Coronary artery (tissue), 2 donors: ENCODE results near the gene CD84.
"Not testable (repeated sequence)": the region's sequence is repeated elsewhere in the genome, so short reads cannot be mapped to it uniquely, and the experiment has no call there.

Source experiments
- DNase-seq: peaks from one replicate; pipeline ENCODE4 v3.0.0-alpha.2; 2017; ENCODE audit warnings: low spot score
- H3K27ac ChIP-seq, 2 donors: fragments of 200-600 bp; sonication (generic); one replicate each; pipeline ENCODE4 v1.5.1; 2016 to 2019
- H3K4me3 ChIP-seq: fragments of 200-600 bp; sonication (generic); 2 replicates; pipeline ENCODE4 v1.5.1; 2016; ENCODE audit warnings: mild to moderate bottlenecking, moderate library complexity
- TF ChIP-seq, protein P1 (sequence below): fragments of 200-600 bp; sonication (generic); IDR thresholded peaks from one replicate; pipeline ENCODE4 v1.5.1; 2019; ENCODE audit warnings: antibody characterized with exemption

CD84 gene

DNA sequence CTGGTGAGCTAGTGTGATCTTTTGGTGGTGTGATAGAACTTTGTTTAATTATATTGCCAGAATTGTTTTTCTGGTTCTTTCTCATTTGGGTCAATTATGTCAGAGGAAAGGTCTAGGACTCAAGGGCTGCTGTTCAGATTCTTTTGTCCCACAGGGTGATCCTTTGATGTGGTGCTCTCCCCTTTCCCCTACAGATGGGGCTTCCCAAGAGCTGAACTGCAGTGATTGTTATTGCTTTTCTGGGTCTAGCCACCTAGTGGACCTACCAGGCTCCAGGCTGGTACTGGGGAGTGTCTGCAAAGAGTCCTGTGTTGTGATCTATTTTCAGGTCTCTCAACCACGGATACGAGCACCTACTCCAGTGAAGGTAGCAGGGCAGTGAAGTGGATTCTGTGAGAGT lies 25.9 kb upstream of the CD84 start:
- H3K4me3 ChIP-seq, result no peak overlapping the region
- no peak for DNase-seq
- TF ChIP-seq, protein P1, sequence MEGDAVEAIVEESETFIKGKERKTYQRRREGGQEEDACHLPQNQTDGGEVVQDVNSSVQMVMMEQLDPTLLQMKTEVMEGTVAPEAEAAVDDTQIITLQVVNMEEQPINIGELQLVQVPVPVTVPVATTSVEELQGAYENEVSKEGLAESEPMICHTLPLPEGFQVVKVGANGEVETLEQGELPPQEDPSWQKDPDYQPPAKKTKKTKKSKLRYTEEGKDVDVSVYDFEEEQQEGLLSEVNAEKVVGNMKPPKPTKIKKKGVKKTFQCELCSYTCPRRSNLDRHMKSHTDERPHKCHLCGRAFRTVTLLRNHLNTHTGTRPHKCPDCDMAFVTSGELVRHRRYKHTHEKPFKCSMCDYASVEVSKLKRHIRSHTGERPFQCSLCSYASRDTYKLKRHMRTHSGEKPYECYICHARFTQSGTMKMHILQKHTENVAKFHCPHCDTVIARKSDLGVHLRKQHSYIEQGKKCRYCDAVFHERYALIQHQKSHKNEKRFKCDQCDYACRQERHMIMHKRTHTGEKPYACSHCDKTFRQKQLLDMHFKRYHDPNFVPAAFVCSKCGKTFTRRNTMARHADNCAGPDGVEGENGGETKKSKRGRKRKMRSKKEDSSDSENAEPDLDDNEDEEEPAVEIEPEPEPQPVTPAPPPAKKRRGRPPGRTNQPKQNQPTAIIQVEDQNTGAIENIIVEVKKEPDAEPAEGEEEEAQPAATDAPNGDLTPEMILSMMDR, result no peak
- H3K27ac ChIP-seq, result no peak overlapping the region

DNA sequence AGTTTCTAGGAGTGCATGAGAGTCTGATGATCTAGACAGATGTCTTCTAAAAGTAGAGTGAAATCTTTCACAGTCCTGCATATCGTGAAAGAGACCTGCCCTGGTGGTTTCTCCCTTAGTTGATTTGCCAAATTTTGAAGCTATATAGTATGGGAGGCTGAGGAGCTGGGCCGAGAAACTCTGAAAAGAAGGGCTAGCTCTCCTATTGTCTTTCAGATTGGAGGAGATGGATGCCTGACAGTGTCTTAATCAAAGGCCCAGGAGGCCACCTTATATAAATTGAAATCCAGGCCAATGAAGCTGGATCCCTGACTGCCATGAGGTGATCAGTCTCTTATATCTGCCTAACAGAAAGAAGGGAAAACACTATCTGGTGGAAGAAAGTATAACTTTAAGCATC lies 18.4 kb upstream of the CD84 start:
- H3K27ac ChIP-seq, result no peak overlapping the region
- no peak overlapping the region for H3K4me3 ChIP-seq
- TF ChIP-seq, protein P1, result no peak
- DNase-seq, result no peak

DNA sequence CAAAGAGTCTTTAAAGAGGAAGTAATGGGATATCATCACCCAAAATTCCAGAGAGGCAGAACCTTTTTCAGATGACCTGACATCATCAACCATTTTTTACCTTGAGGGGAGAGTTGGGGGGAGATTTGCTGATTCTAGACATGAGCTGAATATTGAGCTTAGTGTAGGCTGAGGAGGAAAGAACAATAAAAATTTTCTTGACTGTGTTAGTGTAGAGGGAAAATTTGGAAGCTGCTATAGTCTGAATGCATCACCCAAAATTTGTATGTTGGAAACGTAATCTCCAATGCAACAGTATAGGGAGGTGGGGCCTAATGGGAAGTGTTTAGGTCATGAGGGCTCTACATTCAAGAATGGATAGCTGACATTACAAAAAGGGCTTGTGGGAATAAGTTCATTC lies 17.8 kb upstream of the CD84 start:
- Histone ChIP-seq H3K4me3 (no peak overlapping the region), H3K27ac (no peak overlapping the region)
- no peak for DNase-seq
- TF ChIP-seq, protein P1, result no peak

DNA sequence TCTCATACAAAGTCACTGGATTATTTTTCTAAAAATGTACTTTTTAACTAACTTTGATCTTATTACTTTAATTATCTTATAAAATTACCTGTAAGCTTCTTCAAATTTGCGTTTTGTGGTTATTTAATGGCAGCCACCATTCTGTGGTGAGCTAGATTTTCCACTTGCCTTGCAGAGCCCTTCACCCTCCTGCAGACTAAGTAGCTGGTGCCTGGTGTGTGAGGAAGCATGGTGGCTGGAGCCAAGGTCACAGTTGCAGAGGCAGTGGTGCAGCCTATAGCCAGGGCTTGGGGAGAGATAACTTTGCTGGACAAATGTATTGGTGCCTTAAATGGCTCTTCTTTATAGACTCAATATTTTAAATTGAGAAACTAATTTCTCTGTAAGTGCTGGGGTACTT lies 11.2 kb upstream of the CD84 start:
- TF ChIP-seq, protein P1, result no peak
- no peak for DNase-seq
- Histone ChIP-seq H3K27ac (no peak overlapping the region), H3K4me3 (no peak overlapping the region)

DNA sequence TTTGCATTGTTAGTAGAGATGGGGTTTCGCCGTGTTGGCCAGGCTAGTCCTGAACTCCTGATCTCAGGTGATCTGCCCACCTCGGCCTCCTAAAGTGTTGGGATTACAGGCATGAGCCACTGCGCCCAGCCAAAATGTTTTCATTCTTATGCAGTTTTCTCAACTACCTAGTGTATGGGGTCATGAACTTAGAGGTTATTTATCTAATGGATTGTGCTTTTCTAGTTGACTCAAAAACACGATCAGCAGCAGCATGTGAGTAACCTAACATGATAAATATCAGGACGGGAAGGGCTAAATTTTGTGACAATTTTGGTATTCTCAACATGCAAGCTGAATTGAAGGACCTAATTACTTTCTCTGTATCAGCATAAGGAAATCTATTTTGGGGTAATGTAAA lies 9.2 kb upstream of the CD84 start:
- TF ChIP-seq, protein P1, result no peak
- Histone ChIP-seq H3K27ac (no peak overlapping the region), H3K4me3 (no peak overlapping the region)
- DNase-seq, result no peak

DNA sequence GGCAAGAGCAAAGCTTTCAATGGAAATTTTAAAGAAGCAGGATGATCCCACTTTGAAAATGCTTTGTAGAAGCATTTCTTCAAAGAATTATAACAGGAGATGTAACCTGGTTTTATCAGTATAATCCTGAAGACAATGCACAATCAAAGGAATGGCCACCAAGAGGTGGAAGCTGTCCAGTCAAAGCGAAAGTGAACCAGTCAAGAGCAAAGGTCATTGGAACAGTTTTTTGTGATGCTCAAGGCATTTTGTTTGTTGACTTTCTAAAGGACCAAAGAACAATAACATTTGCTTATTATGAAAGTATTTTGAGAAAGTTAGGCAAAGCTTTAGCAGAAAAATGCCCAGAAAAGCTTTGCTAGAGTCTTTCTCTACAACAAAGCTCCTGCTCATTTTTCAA lies 5.5 kb upstream of the CD84 start:
- DNase-seq, result no peak
- TF ChIP-seq, protein P1, result no peak
- H3K4me3 ChIP-seq, result no peak overlapping the region
- no peak overlapping the region for H3K27ac ChIP-seq

DNA sequence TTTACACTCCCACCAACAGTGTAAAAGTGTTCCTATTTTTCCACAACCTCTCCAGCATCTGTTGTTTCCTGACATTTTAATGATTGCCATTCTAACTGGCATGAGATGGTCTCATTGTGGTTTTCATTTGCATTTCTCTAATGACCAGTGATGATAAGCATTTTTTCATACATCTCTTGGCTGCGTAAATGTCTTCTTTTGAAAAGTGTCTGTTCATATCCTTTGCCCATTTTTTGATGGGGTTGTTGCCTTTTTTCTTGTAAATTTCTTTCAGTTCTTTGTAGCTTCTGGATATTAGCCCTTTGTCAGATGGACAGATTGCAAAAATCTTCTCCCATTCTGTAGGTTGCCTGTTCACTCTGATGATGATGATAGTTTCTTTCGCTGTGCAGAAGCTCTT lies 3.7 kb upstream of the CD84 start:
- not testable (repeated sequence) for DNase-seq, H3K27ac ChIP-seq, H3K4me3 ChIP-seq

DNA sequence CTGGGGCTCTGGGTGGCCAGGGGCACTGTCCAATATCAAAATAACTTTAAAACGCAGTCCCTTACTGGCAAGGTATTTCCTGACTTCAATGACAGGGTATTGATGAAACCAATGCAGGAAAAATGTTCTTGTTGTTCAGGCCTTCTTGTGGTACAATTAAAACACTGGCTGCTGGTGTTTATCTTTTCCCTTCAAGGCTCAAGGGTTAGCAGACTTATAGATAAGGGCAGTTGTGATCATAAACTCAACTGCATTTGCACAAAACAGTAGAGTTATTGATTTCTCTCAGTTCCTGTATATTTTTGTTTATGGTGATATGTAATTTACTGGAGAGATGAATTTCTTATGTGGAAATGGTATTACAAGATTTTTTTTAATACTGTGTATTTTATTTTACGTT lies 2.7 kb upstream of the CD84 start:
- Histone ChIP-seq H3K4me3 (no peak overlapping the region), H3K27ac (no peak overlapping the region)
- TF ChIP-seq, protein P1, result no peak
- DNase-seq, result no peak
